Measurements from ENCODE around the gene SERPINA10. TPM values are rescaled to one million over a fixed set of nuclear protein-coding genes. Genes with fewer than 3 reads are reported as not detected.

The SERPINA10 gene, protein sequence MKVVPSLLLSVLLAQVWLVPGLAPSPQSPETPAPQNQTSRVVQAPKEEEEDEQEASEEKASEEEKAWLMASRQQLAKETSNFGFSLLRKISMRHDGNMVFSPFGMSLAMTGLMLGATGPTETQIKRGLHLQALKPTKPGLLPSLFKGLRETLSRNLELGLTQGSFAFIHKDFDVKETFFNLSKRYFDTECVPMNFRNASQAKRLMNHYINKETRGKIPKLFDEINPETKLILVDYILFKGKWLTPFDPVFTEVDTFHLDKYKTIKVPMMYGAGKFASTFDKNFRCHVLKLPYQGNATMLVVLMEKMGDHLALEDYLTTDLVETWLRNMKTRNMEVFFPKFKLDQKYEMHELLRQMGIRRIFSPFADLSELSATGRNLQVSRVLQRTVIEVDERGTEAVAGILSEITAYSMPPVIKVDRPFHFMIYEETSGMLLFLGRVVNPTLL
- total RNA-seq, result not detected in 2 replicates

- H3K36me3 ChIP-seq (ENCODE audit: insufficient read depth, low read length), result no peaks in the 10 kb centered on the region
- TF ChIP-seq, protein P1, sequence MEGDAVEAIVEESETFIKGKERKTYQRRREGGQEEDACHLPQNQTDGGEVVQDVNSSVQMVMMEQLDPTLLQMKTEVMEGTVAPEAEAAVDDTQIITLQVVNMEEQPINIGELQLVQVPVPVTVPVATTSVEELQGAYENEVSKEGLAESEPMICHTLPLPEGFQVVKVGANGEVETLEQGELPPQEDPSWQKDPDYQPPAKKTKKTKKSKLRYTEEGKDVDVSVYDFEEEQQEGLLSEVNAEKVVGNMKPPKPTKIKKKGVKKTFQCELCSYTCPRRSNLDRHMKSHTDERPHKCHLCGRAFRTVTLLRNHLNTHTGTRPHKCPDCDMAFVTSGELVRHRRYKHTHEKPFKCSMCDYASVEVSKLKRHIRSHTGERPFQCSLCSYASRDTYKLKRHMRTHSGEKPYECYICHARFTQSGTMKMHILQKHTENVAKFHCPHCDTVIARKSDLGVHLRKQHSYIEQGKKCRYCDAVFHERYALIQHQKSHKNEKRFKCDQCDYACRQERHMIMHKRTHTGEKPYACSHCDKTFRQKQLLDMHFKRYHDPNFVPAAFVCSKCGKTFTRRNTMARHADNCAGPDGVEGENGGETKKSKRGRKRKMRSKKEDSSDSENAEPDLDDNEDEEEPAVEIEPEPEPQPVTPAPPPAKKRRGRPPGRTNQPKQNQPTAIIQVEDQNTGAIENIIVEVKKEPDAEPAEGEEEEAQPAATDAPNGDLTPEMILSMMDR (IDR thresholded peaks at IDR 0.05; ENCODE audit: extremely low read depth, low read depth, low read length), result no peak
- no peaks in the 10 kb centered on the region for H4K20me1 ChIP-seq (ENCODE audit: insufficient read depth, low read length)
- no peak within 1 kb of the TSS for H2AFZ ChIP-seq (ENCODE audit: low read length)
- H3K27me3 ChIP-seq (ENCODE audit: insufficient read depth, low read length), result peaks cover 3% of the 10 kb centered on the region
- H3K79me2 ChIP-seq (ENCODE audit: insufficient read depth, low read length), result no peaks in the 10 kb centered on the region
- DNase-seq (ENCODE audit: insufficient read length, low spot score, missing footprints), result no peak
- no peak within 1 kb of the TSS for H3K4me3 ChIP-seq (ENCODE audit: insufficient read depth, low read length)
- H3K4me2 ChIP-seq (ENCODE audit: insufficient read depth, low read length), result no peak within 1 kb of the TSS
- peaks cover 2% of the 10 kb centered on the region for H3K4me1 ChIP-seq (ENCODE audit: insufficient read depth, low read length)
- H3K27ac ChIP-seq (ENCODE audit: low read depth, low read length), result no peak within 1 kb of the TSS
- H3K9me3 ChIP-seq (ENCODE audit: low read depth, low read length), result no peaks in the 10 kb centered on the region
Measured at GRCh38 chr14:94292872-94293577, at the start of gene SERPINA10. Gene SERPINA10, minus strand, starts transcription at chr14:94293268. Its CDS starts 2,675 bp downstream, at chr14:94290593.

DNA sequence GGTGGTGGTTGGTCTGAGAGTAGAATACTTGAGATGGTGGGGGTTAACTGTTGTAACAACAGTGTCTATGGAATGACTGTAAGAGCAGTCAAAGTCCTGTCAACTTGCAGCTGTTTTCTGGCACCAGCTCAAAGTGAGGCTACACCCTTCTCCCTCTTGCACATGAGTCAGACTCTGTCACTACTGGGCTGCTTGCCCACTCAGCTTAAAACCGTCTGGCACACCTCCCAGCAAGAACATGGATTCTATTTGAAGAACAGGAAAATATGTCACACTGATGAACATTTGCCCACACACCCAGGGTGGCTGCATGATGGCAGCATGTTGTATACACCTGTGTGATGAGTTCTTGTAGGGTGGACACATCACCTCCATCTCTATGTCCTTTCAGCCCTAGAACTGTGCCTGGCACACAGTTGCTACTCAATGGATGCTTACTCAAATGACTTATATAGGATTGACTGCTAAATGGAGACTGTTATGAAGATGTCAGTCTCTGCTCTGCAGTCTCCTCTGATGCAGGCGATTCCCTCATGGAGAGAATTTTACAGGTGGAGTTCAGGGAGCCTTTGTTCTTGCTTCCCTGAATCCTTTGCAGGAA, 49.4 kb upstream of the SERPINA10 start:
- H4K20me1 ChIP-seq (ENCODE audit: insufficient read depth, low read length), result no peaks in the 10 kb centered on the region
- H3K27ac ChIP-seq (ENCODE audit: low read depth, low read length), result peak overlapping the region; percentile 72
- peak; percentile 93 for DNase-seq (ENCODE audit: insufficient read length, low spot score, missing footprints)
- peak overlapping the region; percentile 43 for H2AFZ ChIP-seq (ENCODE audit: low read length)
- H3K79me2 ChIP-seq (ENCODE audit: insufficient read depth, low read length), result no peaks in the 10 kb centered on the region
- TF ChIP-seq, protein P1 (IDR thresholded peaks at IDR 0.05; ENCODE audit: extremely low read depth, low read depth, low read length), result no peak
- no peaks in the 10 kb centered on the region for H3K36me3 ChIP-seq (ENCODE audit: insufficient read depth, low read length)
- peaks cover 33% of the 10 kb centered on the region for H3K4me1 ChIP-seq (ENCODE audit: insufficient read depth, low read length)
- H3K9me3 ChIP-seq (ENCODE audit: low read depth, low read length), result no peaks in the 10 kb centered on the region
- H3K27me3 ChIP-seq (ENCODE audit: insufficient read depth, low read length), result no peaks in the 10 kb centered on the region
- H3K4me2 ChIP-seq (ENCODE audit: insufficient read depth, low read length), result peak overlapping the region; percentile 66
- peak overlapping the region; percentile 29 for H3K4me3 ChIP-seq (ENCODE audit: insufficient read depth, low read length)

- TF ChIP-seq, protein P1 (IDR thresholded peaks at IDR 0.05; ENCODE audit: extremely low read depth, low read depth, low read length), result no peak
- peak overlapping the region; percentile 66 for H3K4me2 ChIP-seq (ENCODE audit: insufficient read depth, low read length)
- H3K27me3 ChIP-seq (ENCODE audit: insufficient read depth, low read length), result no peaks in the 10 kb centered on the region
- H4K20me1 ChIP-seq (ENCODE audit: insufficient read depth, low read length), result no peaks in the 10 kb centered on the region
- H3K36me3 ChIP-seq (ENCODE audit: insufficient read depth, low read length), result no peaks in the 10 kb centered on the region
- peaks cover 33% of the 10 kb centered on the region for H3K4me1 ChIP-seq (ENCODE audit: insufficient read depth, low read length)
- H3K4me3 ChIP-seq (ENCODE audit: insufficient read depth, low read length), result peak overlapping the region; percentile 29
- no peaks in the 10 kb centered on the region for H3K9me3 ChIP-seq (ENCODE audit: low read depth, low read length)
- peak overlapping the region; percentile 72 for H3K27ac ChIP-seq (ENCODE audit: low read depth, low read length)
- peak overlapping the region; percentile 43 for H2AFZ ChIP-seq (ENCODE audit: low read length)
- DNase-seq (ENCODE audit: insufficient read length, low spot score, missing footprints), result peak; percentile 79
- no peaks in the 10 kb centered on the region for H3K79me2 ChIP-seq (ENCODE audit: insufficient read depth, low read length)
Measured at GRCh38 chr14:94341656-94342333, 48.7 kb upstream of the SERPINA10 start.

All from osteoblast (primary cell).